H9 (cell line): ENCODE measurements around the gene SLC9A5. TPM values are rescaled to one million over a fixed set of nuclear protein-coding genes. Genes with fewer than 3 reads are reported as not detected.

ENCODE experiments used
- DNase-seq: peaks from one replicate; pipeline ENCODE4 v3.0.0-alpha.2; 2017
- H2AFZ ChIP-seq: one replicate; pipeline ENCODE4 v1.6.1; 2013; ENCODE audit warnings: mild to moderate bottlenecking, low read length, control low read depth, moderate library complexity
- H2AK5ac ChIP-seq: 2 replicates; pipeline ENCODE4 v1.6.1; 2013; ENCODE audit warnings: low read length, control low read depth, mixed read lengths; ENCODE audit not compliant: insufficient read length
- H2BK120ac ChIP-seq: one replicate; pipeline ENCODE4 v1.6.1; 2013; ENCODE audit warnings: low read depth, mild to moderate bottlenecking, low read length, control low read depth, inconsistent platforms; ENCODE audit not compliant: poor library complexity, severe bottlenecking
- H2BK12ac ChIP-seq: 2 replicates; pipeline ENCODE4 v1.6.1; 2013; ENCODE audit warnings: low read length, control low read depth, mixed read lengths, low read depth; ENCODE audit not compliant: insufficient read length
- H2BK15ac ChIP-seq: 2 replicates; pipeline ENCODE4 v1.6.1; 2013; ENCODE audit warnings: low read depth, low read length, control low read depth
- H2BK20ac ChIP-seq: one replicate; pipeline ENCODE4 v1.6.1; 2013; ENCODE audit warnings: low read depth, mild to moderate bottlenecking, low read length, control low read depth, inconsistent platforms; ENCODE audit not compliant: poor library complexity, severe bottlenecking
- H2BK5ac ChIP-seq: 2 replicates; pipeline ENCODE4 v1.6.1; 2013; ENCODE audit warnings: low read length, control low read depth, mixed read lengths; ENCODE audit not compliant: insufficient read length
- H3K14ac ChIP-seq: 2 replicates; pipeline ENCODE4 v1.6.1; 2013; ENCODE audit warnings: low read length, control low read depth; ENCODE audit not compliant: insufficient read depth
- H3K18ac ChIP-seq: 2 replicates; pipeline ENCODE4 v1.6.1; 2013; ENCODE audit warnings: low read depth, mild to moderate bottlenecking, mixed read lengths, low read length, control low read depth; ENCODE audit not compliant: insufficient read length
- H3K23ac ChIP-seq: 2 replicates; pipeline ENCODE4 v1.6.1; 2013; ENCODE audit warnings: low read length, control low read depth, mixed read lengths, low read depth; ENCODE audit not compliant: insufficient read length
- H3K23me2 ChIP-seq: 2 replicates; pipeline ENCODE4 v1.6.1; 2013; ENCODE audit warnings: low read depth, mild to moderate bottlenecking, mixed read lengths, low read length, control low read depth; ENCODE audit not compliant: insufficient read length, poor library complexity, severe bottlenecking
- H3K27ac ChIP-seq: 2 replicates; pipeline ENCODE4 v1.5.1; 2013; ENCODE audit warnings: low read length, control low read depth, mixed read lengths, low read depth; ENCODE audit not compliant: insufficient read length
- H3K27me3 ChIP-seq: 2 replicates; pipeline ENCODE4 v1.6.1; 2013; ENCODE audit warnings: low read length, control low read depth, inconsistent platforms; ENCODE audit not compliant: insufficient read depth
- H3K4ac ChIP-seq: 2 replicates; pipeline ENCODE4 v1.6.1; 2013; ENCODE audit warnings: low read depth, mild to moderate bottlenecking, control low read depth, inconsistent platforms, low read length, moderate library complexity
- H3K4me1 ChIP-seq: 2 replicates; pipeline ENCODE4 v1.6.1; 2013; ENCODE audit warnings: low read length, control low read depth, inconsistent platforms; ENCODE audit not compliant: insufficient read depth
- H3K4me2 ChIP-seq: 2 replicates; pipeline ENCODE4 v1.6.1; 2013; ENCODE audit warnings: low read length, control low read depth, mixed read lengths; ENCODE audit not compliant: insufficient read length, insufficient read depth
- H3K56ac ChIP-seq: 2 replicates; pipeline ENCODE4 v1.6.1; 2013; ENCODE audit warnings: low read depth, mild to moderate bottlenecking, mixed read lengths, low read length, control low read depth; ENCODE audit not compliant: insufficient read length
- H3K79me1 ChIP-seq: 2 replicates; pipeline ENCODE4 v1.6.1; 2013; ENCODE audit warnings: low read depth, mild to moderate bottlenecking, moderate library complexity, low read length, control low read depth, inconsistent platforms; ENCODE audit not compliant: insufficient read depth, poor library complexity, severe bottlenecking
- H3K79me2 ChIP-seq: 2 replicates; pipeline ENCODE4 v1.6.1; 2013; ENCODE audit warnings: low read length, control low read depth, inconsistent platforms; ENCODE audit not compliant: insufficient read depth
- H3K9ac ChIP-seq: 2 replicates; pipeline ENCODE4 v1.6.1; 2013; ENCODE audit warnings: low read length, control low read depth, mixed read lengths; ENCODE audit not compliant: insufficient read length; ENCODE audit errors: extremely low read depth
- H3K9me3 ChIP-seq: one replicate; pipeline ENCODE4 v1.6.1; 2013; ENCODE audit warnings: low read depth, low read length, inconsistent platforms; ENCODE audit not compliant: control insufficient read depth
- H3T11ph ChIP-seq: one replicate; pipeline ENCODE4 v1.6.1; 2013; ENCODE audit warnings: mild to moderate bottlenecking, low read length, control low read depth, inconsistent platforms
- H4K20me1 ChIP-seq: one replicate; pipeline ENCODE4 v1.6.1; 2013; ENCODE audit not compliant: control insufficient read depth, insufficient read length, insufficient read depth
- H4K5ac ChIP-seq: 2 replicates; pipeline ENCODE4 v1.6.1; 2013; ENCODE audit warnings: low read depth, mild to moderate bottlenecking, mixed read lengths, low read length, control low read depth; ENCODE audit not compliant: insufficient read length
- H4K8ac ChIP-seq: replicated peaks from 2 replicates; pipeline ENCODE4 v1.6.1; 2013; ENCODE audit warnings: low read length, control low read depth, mixed read lengths, low read depth; ENCODE audit not compliant: insufficient read length
- H4K91ac ChIP-seq: 2 replicates; pipeline ENCODE4 v1.6.1; 2013; ENCODE audit warnings: low read depth, mild to moderate bottlenecking, moderate library complexity, mixed read lengths, low read length, control low read depth; ENCODE audit not compliant: insufficient read length
- H3K27ac Mint-ChIP-seq, 3 experiments: 2 replicates in 2 of 3; 3 replicates in 1 of 3; pipeline ENCODE4 v1.8.0; 2020 to 2021; ENCODE audit warnings: mixed read lengths in 3 of 3, mild to moderate bottlenecking in 1 of 3, moderate library complexity in 1 of 3
- H3K27me3 Mint-ChIP-seq: 2 replicates; pipeline ENCODE4 v1.8.0; 2021; ENCODE audit warnings: low read depth, mild to moderate bottlenecking, moderate library complexity, mixed read lengths
- H3K36me3 Mint-ChIP-seq, 3 experiments: 2 replicates in 2 of 3; 3 replicates in 1 of 3; pipeline ENCODE4 v1.8.0; 2020 to 2021; ENCODE audit warnings: low read depth in 3 of 3, mixed read lengths in 3 of 3; ENCODE audit not compliant: insufficient read depth in 1 of 3
- H3K4me1 Mint-ChIP-seq, 2 experiments: 2 replicates each; pipeline ENCODE4 v1.8.0; 2020; ENCODE audit warnings: mixed read lengths in 2 of 2
- H3K4me3 Mint-ChIP-seq, 2 experiments: 2 replicates in 1 of 2; 3 replicates in 1 of 2; pipeline ENCODE4 v1.8.0; 2020 to 2021; ENCODE audit warnings: mild to moderate bottlenecking in 2 of 2, mixed read lengths in 2 of 2, moderate library complexity in 1 of 2
- H3K9me3 Mint-ChIP-seq, 2 experiments: 2 replicates in 1 of 2; 3 replicates in 1 of 2; pipeline ENCODE4 v1.8.0; 2020; ENCODE audit warnings: mild to moderate bottlenecking in 2 of 2, mixed read lengths in 2 of 2, moderate library complexity in 1 of 2
- WGBS: extraction: QIAGEN DNeasy Blood & Tissue Kit; methylation state at CpG from one replicate; pipeline ENCODE4 v1.1.7; 2013; ENCODE audit warnings: missing lambda C conversion rate, low lambda C conversion rate, mixed read lengths; ENCODE audit not compliant: insufficient read length; ENCODE audit errors: extremely low coverage; 5-methylcytosine and 5-hydroxymethylcytosine counted together
- total RNA-seq: library from RNA; stranded (reverse); gene quantifications from 2 replicates; pipeline ENCODE4 v1.2.1, GENCODE V29; 2021
- TF ChIP-seq, protein P1 (sequence below): fragments of 200-600 bp; sonication (generic); conservative IDR thresholded peaks from 3 replicates; pipeline ENCODE4 v1.8.0; 2021; ENCODE audit warnings: antibody characterized with exemption, mild to moderate bottlenecking

SLC9A5 gene
- total RNA-seq, 1 experiment from 2014 or later, result 9.1 TPM

DNA sequence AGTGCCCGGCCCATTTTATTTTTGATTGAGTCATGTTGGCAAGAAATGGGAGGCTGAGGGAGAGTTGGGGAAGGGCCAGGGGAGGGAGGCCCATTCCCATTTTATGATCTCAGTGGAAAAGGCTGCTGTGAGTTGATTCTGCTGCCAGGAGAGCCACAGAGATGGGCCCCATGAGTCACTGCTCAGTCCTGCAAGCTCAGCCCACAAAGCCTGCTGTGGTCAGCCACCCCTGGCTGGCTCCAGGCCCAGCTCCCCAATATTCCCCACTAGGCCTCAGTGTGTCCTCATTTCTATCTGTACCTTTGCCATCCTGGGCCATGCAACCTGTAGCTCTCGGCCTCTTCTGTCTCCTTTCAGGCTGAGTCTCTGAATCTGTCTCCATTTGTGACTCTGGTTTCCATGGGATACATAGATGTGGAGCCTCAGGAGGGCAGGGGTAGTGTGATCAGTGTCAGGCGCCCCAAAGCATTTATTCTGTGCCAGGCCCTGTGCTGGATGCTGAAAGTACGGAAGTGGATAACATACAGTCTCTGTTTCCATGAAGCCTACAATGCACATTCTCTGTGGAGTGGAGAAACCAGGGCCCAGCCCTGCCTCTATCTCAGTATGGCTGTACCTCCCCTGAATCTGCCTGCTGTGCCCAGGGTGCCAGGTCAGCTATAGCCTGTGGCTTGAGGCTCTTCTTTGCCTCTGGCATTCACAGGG is 28.7 kb downstream of the SLC9A5 start:
- Histone ChIP-seq H3K18ac (no peak overlapping the region), H3K79me1 (no peaks in the 10 kb centered on the region), H4K5ac (no peak overlapping the region), H2AK5ac (no peak overlapping the region), H3K56ac (no peak overlapping the region), H3K14ac (no peak overlapping the region), H2BK5ac (no peak overlapping the region), H2BK15ac (no peak overlapping the region), H3K27me3 (no peaks in the 10 kb centered on the region), H3K23me2 (peaks cover 6% of the 10 kb centered on the region), H3K79me2 (no peaks in the 10 kb centered on the region), H3K9me3 (no peaks in the 10 kb centered on the region), H3K4ac (no peak overlapping the region), H4K20me1 (no peaks in the 10 kb centered on the region), H3K9ac (no peak overlapping the region), H2AFZ (no peak overlapping the region), H2BK20ac (no peak overlapping the region), H2BK12ac (no peak overlapping the region), H4K8ac (no peak overlapping the region), H3K4me1 (no peaks in the 10 kb centered on the region), H3K27ac (no peak overlapping the region), H3K4me2 (no peak overlapping the region), H2BK120ac (no peak overlapping the region), H3K23ac (no peak overlapping the region), H4K91ac (no peak overlapping the region), H3T11ph (no peak overlapping the region)
- no peak for DNase-seq
- TF ChIP-seq, protein P1, sequence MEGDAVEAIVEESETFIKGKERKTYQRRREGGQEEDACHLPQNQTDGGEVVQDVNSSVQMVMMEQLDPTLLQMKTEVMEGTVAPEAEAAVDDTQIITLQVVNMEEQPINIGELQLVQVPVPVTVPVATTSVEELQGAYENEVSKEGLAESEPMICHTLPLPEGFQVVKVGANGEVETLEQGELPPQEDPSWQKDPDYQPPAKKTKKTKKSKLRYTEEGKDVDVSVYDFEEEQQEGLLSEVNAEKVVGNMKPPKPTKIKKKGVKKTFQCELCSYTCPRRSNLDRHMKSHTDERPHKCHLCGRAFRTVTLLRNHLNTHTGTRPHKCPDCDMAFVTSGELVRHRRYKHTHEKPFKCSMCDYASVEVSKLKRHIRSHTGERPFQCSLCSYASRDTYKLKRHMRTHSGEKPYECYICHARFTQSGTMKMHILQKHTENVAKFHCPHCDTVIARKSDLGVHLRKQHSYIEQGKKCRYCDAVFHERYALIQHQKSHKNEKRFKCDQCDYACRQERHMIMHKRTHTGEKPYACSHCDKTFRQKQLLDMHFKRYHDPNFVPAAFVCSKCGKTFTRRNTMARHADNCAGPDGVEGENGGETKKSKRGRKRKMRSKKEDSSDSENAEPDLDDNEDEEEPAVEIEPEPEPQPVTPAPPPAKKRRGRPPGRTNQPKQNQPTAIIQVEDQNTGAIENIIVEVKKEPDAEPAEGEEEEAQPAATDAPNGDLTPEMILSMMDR, result no peak
- no CpG with 5 or more reads among the region's 4 CpGs for WGBS
- Mint-ChIP-seq H3K27ac (no peak overlapping the region), H3K4me3 (peak overlapping the region in 1 of 2 experiments; percentile 24; a peak in 3 of 5 replicates), H3K36me3 (peaks cover 0 to 8% (median 4%) of the 10 kb centered on the region in 3 experiments; a peak in 2 of 7 replicates), H3K4me1 (peaks cover 3% of the 10 kb centered on the region in 2 experiments; a peak in 3 of 4 replicates), H3K9me3 (no peaks in the 10 kb centered on the region), H3K27me3 (peaks cover 12% of the 10 kb centered on the region)
